Mesendoderm (in vitro differentiated cells): Measurements from ENCODE around the gene TRAM2.
"Not testable (repeated sequence)": the region's sequence is repeated elsewhere in the genome, so short reads cannot be mapped to it uniquely, and the experiment has no call there.

Source experiments
- DNase-seq: peaks from one replicate; pipeline ENCODE4 v3.0.0; 2013
- H2AK5ac ChIP-seq: 2 replicates; pipeline ENCODE4 v1.6.1; 2013; ENCODE audit warnings: low read length, inconsistent platforms
- H2BK120ac ChIP-seq: 2 replicates; pipeline ENCODE4 v1.6.1; 2013; ENCODE audit warnings: low read depth, mild to moderate bottlenecking, low read length, moderate library complexity, mixed read lengths
- H2BK15ac ChIP-seq: replicated peaks from 2 replicates; pipeline ENCODE4 v1.6.1; 2013; ENCODE audit warnings: low read depth, mild to moderate bottlenecking, moderate library complexity
- H2BK5ac ChIP-seq: 2 replicates; pipeline ENCODE4 v1.6.1; 2013; ENCODE audit warnings: low read length, inconsistent platforms
- H3K18ac ChIP-seq: 2 replicates; pipeline ENCODE4 v1.6.1; 2013; ENCODE audit warnings: mild to moderate bottlenecking, low read length, mixed read lengths
- H3K23ac ChIP-seq: one replicate; pipeline ENCODE4 v1.6.1; 2013; ENCODE audit warnings: low read length
- H3K27ac ChIP-seq: 2 replicates; pipeline ENCODE4 v1.5.1; 2013; ENCODE audit warnings: low read depth, mild to moderate bottlenecking, inconsistent platforms, low read length, moderate library complexity
- H3K27me3 ChIP-seq: 2 replicates; pipeline ENCODE4 v1.6.1; 2013; ENCODE audit warnings: low read length, control low read depth, mild to moderate bottlenecking, inconsistent platforms; ENCODE audit not compliant: insufficient read depth, poor library complexity
- H3K36me3 ChIP-seq: 2 replicates; pipeline ENCODE4 v1.6.1; 2013; ENCODE audit warnings: low read length, inconsistent platforms; ENCODE audit not compliant: control insufficient read depth, insufficient read depth
- H3K4ac ChIP-seq: one replicate; pipeline ENCODE4 v1.6.1; 2013; ENCODE audit warnings: low read depth, mild to moderate bottlenecking, low read length, moderate library complexity
- H3K4me1 ChIP-seq: 2 replicates; pipeline ENCODE4 v1.6.1; 2013; ENCODE audit warnings: low read depth, low read length, inconsistent platforms; ENCODE audit not compliant: control insufficient read depth
- H3K4me2 ChIP-seq: 2 replicates; pipeline ENCODE4 v1.6.1; 2013; ENCODE audit warnings: low read length
- H3K4me3 ChIP-seq: 2 replicates; pipeline ENCODE4 v1.5.1; 2013; ENCODE audit warnings: mild to moderate bottlenecking, low read length
- H3K56ac ChIP-seq: one replicate; pipeline ENCODE4 v1.6.1; 2013; ENCODE audit warnings: low read length
- H3K79me1 ChIP-seq: 2 replicates; pipeline ENCODE4 v1.6.1; 2013; ENCODE audit warnings: low read length, inconsistent platforms
- H3K79me2 ChIP-seq: 2 replicates; pipeline ENCODE4 v1.6.1; 2013; ENCODE audit warnings: mild to moderate bottlenecking, low read length; ENCODE audit not compliant: control insufficient read depth, insufficient read depth
- H3K9ac ChIP-seq: 2 replicates; pipeline ENCODE4 v1.6.1; 2013; ENCODE audit warnings: low read length, inconsistent platforms
- H4K5ac ChIP-seq: one replicate; pipeline ENCODE4 v1.6.1; 2013; ENCODE audit warnings: low read length
- H4K8ac ChIP-seq: one replicate; pipeline ENCODE4 v1.6.1; 2013; ENCODE audit warnings: low read depth, mild to moderate bottlenecking, control low read depth, low read length, moderate library complexity
- WGBS: extraction: QIAGEN DNeasy Blood & Tissue Kit; methylation state at CpG from one replicate; pipeline ENCODE4 v1.1.7; 2013; ENCODE audit warnings: low lambda C conversion rate, missing lambda C conversion rate; ENCODE audit not compliant: insufficient coverage; ENCODE audit errors: extremely low coverage; 5-methylcytosine and 5-hydroxymethylcytosine counted together

Gene TRAM2

DNA sequence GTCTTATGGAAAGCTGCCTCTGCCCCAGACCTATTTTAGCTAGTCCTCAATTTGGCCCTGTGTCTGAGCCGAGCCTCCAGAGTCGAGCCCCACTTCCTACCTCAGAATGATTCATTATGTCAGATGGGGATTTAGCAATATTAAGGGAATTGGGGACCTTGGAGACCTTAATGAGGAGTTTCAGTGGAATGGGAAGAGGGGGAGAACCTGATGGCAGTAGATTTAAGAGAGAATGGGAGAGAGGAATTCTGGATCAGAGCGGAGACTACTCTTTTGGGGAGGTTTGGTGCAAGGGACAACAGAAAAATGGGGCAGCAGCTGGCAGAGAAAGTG lies 93.2 kb downstream of the TRAM2 start:
- Histone ChIP-seq H3K9ac (no peak overlapping the region), H3K18ac (no peak overlapping the region), H4K5ac (no peak overlapping the region), H2AK5ac (no peak overlapping the region), H3K56ac (no peak overlapping the region), H3K27me3 (no peaks in the 10 kb centered on the region), H3K4me3 (no peak overlapping the region), H3K36me3 (no peaks in the 10 kb centered on the region), H3K79me2 (no peaks in the 10 kb centered on the region), H4K8ac (no peak overlapping the region), H3K4me2 (no peak overlapping the region), H3K79me1 (no peaks in the 10 kb centered on the region), H3K4ac (no peak overlapping the region), H2BK120ac (no peak overlapping the region), H3K23ac (no peak overlapping the region), H3K27ac (no peak overlapping the region), H2BK5ac (no peak overlapping the region), H2BK15ac (no peak overlapping the region), H3K4me1 (no peaks in the 10 kb centered on the region)
- DNase-seq = no peak
- WGBS = no CpG with 5 or more reads among the region's 3 CpGs

DNA sequence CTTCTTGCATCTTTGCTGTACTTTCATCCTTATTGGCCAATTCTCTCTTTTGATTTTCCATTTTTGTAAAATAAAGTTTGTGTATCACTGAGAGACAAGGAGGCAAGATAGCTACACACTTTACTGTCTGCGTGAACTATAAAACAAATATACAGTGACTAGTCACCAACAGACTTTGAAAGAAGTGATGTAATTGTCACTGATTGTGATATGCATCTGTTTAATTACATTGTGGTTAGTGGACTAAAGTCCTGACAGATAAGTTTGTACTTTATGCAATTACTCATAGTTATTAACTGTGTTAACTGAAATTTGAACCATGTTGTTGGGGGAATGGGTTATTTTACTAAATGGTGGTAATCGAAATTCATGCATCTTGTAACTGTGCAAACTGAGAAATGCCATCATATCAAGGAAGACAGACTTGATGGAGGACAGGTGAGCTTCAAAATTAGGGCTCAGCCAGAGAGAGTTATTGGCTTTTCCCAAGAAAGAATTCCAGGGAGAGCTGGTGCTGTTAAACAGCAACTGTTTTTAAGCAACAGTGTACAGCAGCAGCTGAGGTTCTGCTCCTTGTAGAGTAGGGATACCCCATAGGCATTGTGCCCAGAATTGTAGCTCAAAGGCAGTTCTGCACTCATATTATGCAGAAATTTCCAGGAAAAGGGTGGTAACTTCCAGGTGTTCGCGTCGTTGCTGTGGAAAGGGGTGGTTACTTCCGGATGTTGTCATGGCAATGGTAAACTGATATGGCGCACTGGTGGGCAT lies 93.8 kb downstream of the TRAM2 start:
- no peak overlapping the region for H2BK15ac ChIP-seq
- H4K8ac ChIP-seq = no peak overlapping the region
- no peaks in the 10 kb centered on the region for H3K4me1 ChIP-seq
- H3K79me1 ChIP-seq = no peaks in the 10 kb centered on the region
- H3K23ac ChIP-seq = no peak overlapping the region
- H2BK5ac ChIP-seq = no peak overlapping the region
- H3K18ac ChIP-seq = no peak overlapping the region
- no peaks in the 10 kb centered on the region for H3K27me3 ChIP-seq
- H3K79me2 ChIP-seq = no peaks in the 10 kb centered on the region
- H4K5ac ChIP-seq = no peak overlapping the region
- no peak overlapping the region for H2AK5ac ChIP-seq
- no peak overlapping the region for H3K4ac ChIP-seq
- H3K4me2 ChIP-seq = no peak overlapping the region
- no peak overlapping the region for H2BK120ac ChIP-seq
- no peak overlapping the region for H3K4me3 ChIP-seq
- WGBS = no CpG with 5 or more reads among the region's 7 CpGs
- H3K36me3 ChIP-seq = no peaks in the 10 kb centered on the region
- H3K9ac ChIP-seq = no peak overlapping the region
- no peak overlapping the region for H3K56ac ChIP-seq
- no peak overlapping the region for H3K27ac ChIP-seq
- no peak for DNase-seq

DNA sequence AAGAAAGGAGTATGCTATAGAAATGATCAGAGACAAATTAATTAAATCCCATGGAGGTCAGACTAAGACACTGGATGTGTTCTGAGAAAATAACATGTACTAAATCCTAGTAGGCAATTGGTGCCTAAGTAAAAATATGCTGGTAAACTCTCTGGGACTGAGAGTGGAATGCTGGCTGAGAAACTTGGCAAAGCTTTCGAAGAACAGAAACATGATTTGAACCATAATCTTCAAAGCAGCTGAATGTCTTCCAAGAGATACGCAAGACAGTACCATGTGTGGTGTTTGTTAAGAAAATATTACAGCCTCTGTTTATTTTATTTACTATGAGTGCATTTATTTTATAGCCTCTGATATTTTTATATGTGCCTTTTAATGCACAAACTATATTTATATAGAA lies 101.6 kb downstream of the TRAM2 start:
- H2BK120ac ChIP-seq = no peak overlapping the region

DNA sequence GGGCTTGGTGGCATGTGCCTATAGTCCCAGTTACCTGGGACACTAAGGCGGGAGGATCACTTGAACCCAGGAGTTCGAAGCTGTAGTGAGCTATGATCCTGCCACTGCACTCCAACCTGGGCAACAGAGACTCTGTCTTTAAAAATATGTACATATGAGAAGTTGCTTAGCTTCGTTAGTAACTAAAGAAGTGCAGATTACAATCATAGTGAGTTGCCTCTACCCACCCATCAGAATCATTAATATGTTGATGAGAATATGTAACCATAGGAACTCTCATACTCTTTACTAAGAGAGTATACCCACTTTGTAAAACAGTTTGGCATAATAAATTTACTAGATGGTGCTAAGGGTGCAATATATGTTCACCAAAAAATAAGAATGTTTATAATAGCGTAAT lies 102.7 kb downstream of the TRAM2 start:
- Histone ChIP-seq H3K79me1 (no peaks in the 10 kb centered on the region), H3K27ac (no peak overlapping the region), H2BK120ac (no peak overlapping the region), H3K4me2 (no peak overlapping the region), H4K8ac (no peak overlapping the region), H3K36me3 (no peaks in the 10 kb centered on the region), H3K4me3 (no peak overlapping the region), H3K9ac (no peak overlapping the region), H3K56ac (no peak overlapping the region), H2AK5ac (no peak overlapping the region), H3K79me2 (no peaks in the 10 kb centered on the region), H3K4ac (no peak overlapping the region), H3K23ac (no peak overlapping the region), H3K27me3 (no peaks in the 10 kb centered on the region), H4K5ac (no peak overlapping the region), H2BK5ac (no peak overlapping the region), H3K18ac (no peak overlapping the region), H3K4me1 (no peaks in the 10 kb centered on the region), H2BK15ac (no peak overlapping the region)
- no CpG with 5 or more reads among the region's 4 CpGs for WGBS
- no peak for DNase-seq

More for the DNA sequence above, 101.6 kb downstream of the TRAM2 start:
- H3K79me2 ChIP-seq = no peaks in the 10 kb centered on the region
- no peak overlapping the region for H3K27ac ChIP-seq
- no peaks in the 10 kb centered on the region for H3K79me1 ChIP-seq
- H4K8ac ChIP-seq = no peak overlapping the region
- H4K5ac ChIP-seq = no peak overlapping the region
- H3K4me2 ChIP-seq = no peak overlapping the region
- no peaks in the 10 kb centered on the region for H3K36me3 ChIP-seq
- no peaks in the 10 kb centered on the region for H3K27me3 ChIP-seq
- no peak overlapping the region for H3K4me3 ChIP-seq
- H3K4me1 ChIP-seq = no peaks in the 10 kb centered on the region
- no CpG with 5 or more reads among the region's 2 CpGs for WGBS
- H2BK5ac ChIP-seq = no peak overlapping the region
- no peak overlapping the region for H3K56ac ChIP-seq
- H3K23ac ChIP-seq = no peak overlapping the region
- H3K9ac ChIP-seq = no peak overlapping the region
- no peak overlapping the region for H2BK15ac ChIP-seq
- H3K18ac ChIP-seq = no peak overlapping the region
- H2AK5ac ChIP-seq = no peak overlapping the region
- no peak overlapping the region for H3K4ac ChIP-seq
- DNase-seq = no peak

DNA sequence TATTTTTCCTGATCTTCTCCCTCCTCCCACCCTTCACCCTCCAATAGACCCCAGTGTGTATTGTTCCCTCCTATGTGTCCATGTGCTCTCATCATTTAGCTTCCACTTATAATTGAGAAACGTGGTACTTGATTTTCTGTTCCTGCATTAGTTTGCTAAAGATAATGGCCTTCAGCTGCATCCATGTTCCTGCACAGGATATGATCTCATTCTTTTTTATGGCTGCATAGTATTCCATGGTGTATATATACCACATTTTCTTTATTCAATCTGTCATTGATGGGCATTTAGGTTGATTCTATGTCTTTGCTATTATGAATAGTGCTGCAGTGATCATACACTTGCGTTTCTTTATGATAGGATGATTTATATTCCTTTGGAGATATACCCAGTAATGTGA lies 115.7 kb downstream of the TRAM2 start:
- not testable (repeated sequence) for H4K5ac ChIP-seq, H2BK120ac ChIP-seq, H3K4me3 ChIP-seq, H3K27ac ChIP-seq, H3K79me2 ChIP-seq, H3K4me1 ChIP-seq, H3K79me1 ChIP-seq, H3K4me2 ChIP-seq, H4K8ac ChIP-seq, H3K4ac ChIP-seq, H3K27me3 ChIP-seq, DNase-seq, H2AK5ac ChIP-seq, H3K23ac ChIP-seq, H2BK5ac ChIP-seq, H3K56ac ChIP-seq, H2BK15ac ChIP-seq, H3K9ac ChIP-seq, H3K36me3 ChIP-seq, H3K18ac ChIP-seq
- no CpG with 5 or more reads among the region's 2 CpGs for WGBS

DNA sequence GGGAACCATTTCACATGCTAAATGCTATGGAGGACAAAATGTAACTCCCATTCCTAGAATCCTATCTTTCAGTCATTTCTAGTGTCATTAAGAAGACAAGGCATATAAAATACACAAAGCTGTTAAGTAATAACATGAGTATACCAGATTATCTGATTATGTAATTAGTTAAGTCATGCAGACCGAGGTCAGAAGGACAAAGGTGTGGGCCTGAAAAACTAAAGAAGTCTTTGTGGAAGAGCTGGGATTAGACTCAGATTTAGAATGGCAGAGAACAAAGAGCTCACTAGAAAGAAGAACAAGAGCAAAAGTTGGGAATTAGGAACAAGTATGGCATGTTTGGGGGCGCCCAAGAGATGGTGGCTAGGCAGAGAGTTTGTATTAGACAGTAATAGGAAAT lies 119.8 kb downstream of the TRAM2 start:
- Histone ChIP-seq H3K9ac (no peak overlapping the region), H2BK15ac (no peak overlapping the region), H3K18ac (no peak overlapping the region), H4K8ac (peak overlapping the region; percentile 28), H3K36me3 (no peaks in the 10 kb centered on the region), H3K27me3 (no peaks in the 10 kb centered on the region), H3K23ac (no peak overlapping the region), H2BK5ac (no peak overlapping the region), H2BK120ac (no peak overlapping the region), H3K79me2 (no peaks in the 10 kb centered on the region), H3K27ac (no peak overlapping the region), H3K4ac (no peak overlapping the region), H3K4me1 (no peaks in the 10 kb centered on the region), H3K79me1 (no peaks in the 10 kb centered on the region), H4K5ac (no peak overlapping the region), H3K4me3 (no peak overlapping the region), H3K4me2 (no peak overlapping the region), H3K56ac (no peak overlapping the region), H2AK5ac (no peak overlapping the region)
- no CpG with 5 or more reads among the region's 2 CpGs for WGBS
- DNase-seq = no peak
